GM21423 (cell line): ENCODE results near the gene CYP8B1.

Experiments
- ATAC-seq: cut with Tn5 transposase; IDR thresholded peaks from one replicate; pipeline ENCODE4 v1.9.1; 2021; ENCODE audit warnings: mild to moderate bottlenecking, moderate library complexity; ENCODE audit not compliant: unreplicated experiment

CYP8B1 gene

GRCh38 chr3:42853739-42854302 lies 21.9 kb downstream of the CYP8B1 start:
- ATAC-seq: no peak

DNA sequence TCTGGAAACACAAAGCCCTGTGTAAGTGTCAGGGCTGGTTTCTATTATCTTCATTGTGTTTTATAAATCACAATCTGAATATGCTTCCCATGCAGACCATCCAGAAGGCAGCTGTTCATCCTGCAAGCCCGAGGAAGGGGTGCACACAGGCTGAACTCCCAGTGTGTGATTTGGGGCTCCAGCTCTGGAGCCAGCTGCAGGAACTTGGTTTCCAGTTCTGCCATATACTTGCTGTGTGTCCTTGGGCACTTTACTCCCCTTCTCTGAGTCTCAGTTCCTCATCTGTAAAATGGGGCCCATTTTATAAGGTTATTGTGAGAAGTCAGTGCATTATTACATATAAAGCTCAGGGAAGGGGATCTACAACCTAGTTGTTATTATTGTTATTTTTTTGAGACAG lies 22.6 kb downstream of the CYP8B1 start:
- ATAC-seq: no peak

GRCh38 chr3:42852441-42852840 lies 23.2 kb downstream of the CYP8B1 start:
- no peak for ATAC-seq

DNA sequence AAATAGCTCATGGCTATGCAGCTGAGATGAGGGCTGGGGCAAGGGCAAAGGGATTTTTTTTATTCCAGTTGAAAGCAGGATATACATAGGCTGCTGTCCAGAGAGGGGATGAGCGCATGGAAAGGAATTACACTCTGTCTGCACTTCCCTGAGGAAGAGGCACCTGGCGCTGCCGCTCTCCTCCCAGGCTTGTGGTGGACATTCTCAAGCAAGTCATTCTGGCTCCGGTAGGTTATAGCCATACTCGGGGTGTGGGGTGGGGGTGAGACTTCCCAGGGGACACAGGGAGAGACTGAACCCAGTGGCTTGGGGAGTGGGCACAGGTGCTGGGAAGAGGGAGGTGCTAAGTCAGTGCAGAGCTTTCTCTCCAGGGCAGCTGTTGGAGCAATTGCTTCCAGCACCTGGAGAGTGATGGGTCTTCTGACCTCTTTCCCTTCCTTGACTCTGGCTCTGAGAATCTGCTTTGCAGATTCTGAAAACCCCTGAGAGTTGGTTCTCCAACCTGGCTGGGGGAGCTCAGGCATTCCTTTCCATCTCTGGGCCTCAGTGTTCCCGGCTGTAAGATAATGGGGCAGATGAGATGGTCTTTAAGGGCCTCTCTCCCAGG lies 24.3 kb downstream of the CYP8B1 start:
- ATAC-seq: no peak

DNA sequence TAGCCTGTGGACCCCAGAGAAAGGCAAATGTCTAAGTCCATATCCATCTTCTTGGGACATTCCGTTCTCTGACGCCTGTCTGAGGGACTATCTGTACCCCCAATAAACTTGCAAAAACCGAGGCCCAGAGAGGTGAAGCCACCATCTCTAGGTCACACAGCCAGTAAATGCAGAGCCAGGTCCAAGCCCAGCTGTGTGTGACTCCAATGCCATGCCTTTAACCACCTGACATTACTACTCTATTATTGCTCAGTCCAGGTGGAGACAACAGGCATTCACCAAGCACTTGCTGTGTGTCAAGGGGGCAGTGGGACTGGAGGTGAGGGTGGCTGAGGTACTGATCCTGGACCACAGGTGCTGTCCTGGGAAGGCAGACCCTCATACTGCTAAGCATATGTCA lies 25.4 kb downstream of the CYP8B1 start:
- ATAC-seq: no peak

- no peak for ATAC-seq
These were observed 26.7 kb downstream of the CYP8B1 start for GRCh38 chr3:42849017-42849416.

GRCh38 chr3:42847731-42848130 lies 27.9 kb downstream of the CYP8B1 start:
- ATAC-seq: no peak

- no peak for ATAC-seq
These were observed 28.8 kb downstream of the CYP8B1 start for GRCh38 chr3:42846685-42847522.

DNA sequence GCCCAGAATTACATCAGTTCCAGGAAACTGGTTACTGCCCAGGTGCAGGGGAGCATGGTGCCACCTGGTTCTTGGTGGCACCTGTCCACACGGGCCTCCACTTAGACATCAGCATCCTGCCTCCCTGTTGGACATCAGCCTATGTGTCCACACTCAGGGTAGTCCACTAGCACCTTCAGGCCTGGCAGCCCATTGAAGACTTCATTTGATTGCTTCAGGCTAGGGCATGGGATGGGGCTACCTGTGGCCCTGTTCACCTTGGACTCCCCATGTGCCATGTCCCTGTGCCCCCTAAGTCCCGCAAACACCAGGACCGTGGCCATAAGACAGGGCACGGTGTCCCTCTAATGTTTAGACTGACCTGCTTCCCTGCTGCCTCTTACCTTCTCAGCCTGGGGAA lies 30.9 kb downstream of the CYP8B1 start:
- no peak for ATAC-seq

DNA sequence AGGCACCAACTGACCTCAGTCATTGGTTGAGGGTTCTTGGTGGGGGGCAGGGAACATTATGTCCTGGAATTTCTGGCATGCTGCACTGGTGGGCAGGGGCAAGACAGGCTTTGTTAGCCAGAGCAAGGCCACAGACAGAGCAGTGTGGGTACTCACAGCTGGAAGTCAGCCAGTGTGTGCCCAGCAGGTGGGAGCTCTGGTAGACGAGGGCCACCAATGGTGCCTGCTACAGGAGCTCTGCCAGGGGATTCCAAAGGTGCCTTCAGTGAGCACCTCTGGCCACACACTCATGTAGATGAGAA lies 31.3 kb downstream of the CYP8B1 start:
- no peak for ATAC-seq

GRCh38 chr3:42843713-42844411 lies 31.8 kb downstream of the CYP8B1 start:
- ATAC-seq: no peak

DNA sequence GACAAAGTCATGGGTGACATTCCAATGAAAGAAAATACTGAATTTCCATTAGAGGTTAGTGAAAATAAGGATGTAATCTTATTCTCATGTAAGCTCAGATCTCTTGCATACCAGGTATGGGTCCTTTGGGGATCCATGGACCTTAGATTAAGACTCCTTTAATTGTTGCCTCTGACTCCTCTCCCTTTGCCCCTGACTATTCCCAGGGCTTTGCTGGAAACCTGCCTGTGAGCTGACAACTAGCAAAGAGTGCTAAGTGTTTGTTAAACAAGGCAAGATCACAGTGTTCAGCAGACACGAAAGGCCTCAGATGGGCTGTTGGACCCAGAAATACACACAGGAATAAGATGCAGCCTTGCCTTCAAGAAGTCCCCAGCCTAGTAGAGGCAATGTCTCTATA lies 34.3 kb downstream of the CYP8B1 start:
- no peak for ATAC-seq

GRCh38 chr3:42839616-42840015 lies 36.1 kb downstream of the CYP8B1 start:
- peak; percentile 89 for ATAC-seq

- no peak for ATAC-seq
These were observed 37.1 kb downstream of the CYP8B1 start for GRCh38 chr3:42838571-42838970.

DNA sequence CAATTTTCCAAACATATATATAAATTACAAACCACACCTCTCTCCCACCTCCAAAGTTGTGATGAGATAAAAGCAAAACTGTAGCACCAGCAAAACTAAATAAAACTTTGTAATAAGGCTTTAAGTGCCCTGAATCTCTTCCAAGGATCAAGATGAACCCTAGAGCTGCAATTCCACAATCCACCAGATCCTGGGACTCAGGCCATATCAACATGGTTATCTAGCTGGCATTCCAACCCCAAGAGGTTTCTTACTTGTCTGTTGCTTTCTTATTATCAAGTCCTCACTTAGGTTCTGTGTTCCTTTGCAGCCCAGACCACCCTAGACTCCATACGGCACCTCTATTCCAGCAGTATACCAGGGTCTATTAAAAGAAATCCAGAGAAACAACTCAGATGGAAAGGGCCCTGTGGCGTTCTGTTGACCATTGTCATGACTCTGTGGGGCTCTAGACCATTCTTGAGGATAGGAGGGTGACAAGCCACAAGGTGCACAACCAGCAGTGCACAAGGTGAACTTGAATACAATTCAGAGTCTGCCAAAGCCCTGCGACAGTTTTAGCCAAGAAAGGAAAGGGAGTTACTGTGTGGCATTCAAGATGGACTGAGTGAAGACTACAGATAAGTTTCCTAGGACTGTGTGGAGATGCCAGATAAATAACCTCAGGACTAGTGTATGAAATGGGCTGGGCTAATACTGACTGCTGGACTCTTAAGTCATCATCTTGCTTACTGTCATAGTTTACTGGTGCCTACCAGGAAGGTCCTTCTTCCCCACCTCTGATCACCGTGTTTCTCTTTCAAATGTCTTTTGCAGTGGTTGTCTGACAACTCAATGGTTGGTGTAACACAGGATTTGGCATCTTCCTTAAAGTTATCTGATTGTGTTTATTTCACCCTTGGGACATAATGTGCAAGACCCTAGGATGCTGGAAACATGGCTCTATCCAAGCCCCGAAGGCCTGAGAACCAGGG lies 39.2 kb downstream of the CYP8B1 start:
- ATAC-seq: no peak

DNA sequence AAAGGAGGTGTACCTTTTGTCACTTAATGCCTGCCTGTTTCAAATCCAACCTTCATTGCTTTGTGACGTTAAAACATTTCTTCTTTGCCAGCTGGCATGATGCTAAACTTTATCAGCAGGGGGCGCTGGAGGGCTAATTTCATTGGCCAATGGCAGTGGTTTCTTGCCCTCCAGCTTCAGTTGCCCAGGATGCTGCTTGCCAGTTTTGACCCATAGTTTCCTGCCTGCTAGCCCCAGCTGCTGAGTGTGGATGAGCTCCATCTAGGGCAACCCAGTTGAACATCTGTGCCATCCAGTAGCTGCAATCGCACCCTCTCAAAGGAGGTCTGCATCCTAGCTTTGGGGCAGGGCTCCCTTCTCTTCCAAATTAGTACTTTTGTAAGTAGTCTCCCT lies 44.4 kb downstream of the CYP8B1 start:
- ATAC-seq: peak; percentile 63

DNA sequence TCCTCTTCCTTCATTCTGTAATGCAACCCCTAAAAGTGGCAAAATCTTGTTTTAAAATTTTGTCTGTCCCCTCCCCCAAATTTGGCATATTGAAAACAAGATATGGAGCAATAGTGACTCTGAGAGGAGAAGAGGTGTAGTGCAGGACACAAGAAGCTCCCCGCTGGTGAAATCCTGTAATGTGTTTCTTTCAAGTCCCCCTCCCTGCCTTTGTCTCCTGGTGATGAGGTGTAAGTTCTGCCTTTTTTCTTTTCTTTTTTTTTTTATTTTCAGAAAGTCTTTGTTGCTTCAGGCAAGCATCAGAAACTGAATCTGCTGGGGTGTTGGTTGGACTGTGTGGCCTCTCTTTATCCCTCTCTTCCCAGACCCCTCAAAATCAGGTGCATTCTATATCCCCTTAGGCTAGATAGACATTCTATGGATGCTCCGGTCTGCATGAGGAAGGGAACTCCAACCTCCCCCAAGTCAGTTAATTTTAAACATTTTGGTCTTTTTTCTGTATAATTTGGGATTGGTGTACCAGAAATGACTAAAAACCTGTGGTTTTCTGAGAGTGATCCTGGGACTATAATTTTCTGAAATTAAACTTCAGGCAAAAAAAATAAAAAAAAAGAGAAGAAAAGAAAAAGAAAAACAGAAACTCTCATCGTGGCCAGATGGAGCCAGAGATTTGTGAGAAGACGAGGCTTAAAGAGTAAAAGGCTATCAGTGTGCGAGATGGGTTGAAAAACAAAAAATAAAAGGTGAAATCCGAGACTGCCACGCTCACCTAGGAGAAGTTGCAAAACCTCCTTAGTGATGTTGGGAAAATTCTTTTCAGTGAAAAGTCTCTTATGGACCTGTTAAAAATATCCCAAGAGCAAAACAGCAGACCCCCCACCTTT lies 45.0 kb downstream of the CYP8B1 start:
- no peak for ATAC-seq

DNA sequence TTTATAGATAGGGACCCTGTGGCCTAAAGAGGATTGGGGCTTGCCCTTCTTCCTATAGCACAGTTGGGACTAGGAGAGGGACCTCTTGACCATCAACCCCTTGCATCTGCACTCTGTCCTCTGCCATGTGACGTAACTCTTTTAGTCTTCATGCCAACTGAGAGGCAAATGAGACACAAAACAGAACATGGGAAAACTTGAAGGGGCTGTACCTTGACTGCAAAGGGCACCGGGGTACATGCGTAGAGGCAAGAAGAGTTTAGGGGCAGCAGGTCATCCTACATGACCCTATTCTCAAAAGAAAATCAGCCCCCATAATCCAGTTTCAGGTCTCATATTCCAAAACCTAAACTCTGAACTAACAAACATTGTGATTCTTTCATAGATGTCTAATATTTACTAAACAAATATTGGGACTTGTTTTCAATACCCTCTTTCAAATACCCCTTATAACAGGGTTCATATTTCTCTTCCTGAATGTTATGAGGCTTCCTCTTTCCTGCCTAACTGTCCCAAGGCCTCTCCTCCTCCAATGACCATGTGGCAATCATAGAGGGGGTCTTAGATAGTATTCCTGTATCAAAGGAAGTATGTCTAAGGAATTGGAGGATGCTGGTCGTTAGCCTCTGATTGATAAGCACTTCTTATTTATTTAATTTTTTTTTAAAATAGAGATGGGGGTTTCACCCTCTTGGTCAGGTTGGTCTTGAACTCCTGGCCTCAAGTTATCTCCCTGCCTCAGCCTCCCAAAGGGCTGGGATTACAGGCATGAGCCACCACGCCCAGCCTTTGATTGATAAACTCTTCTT lies 45.8 kb downstream of the CYP8B1 start:
- ATAC-seq: no peak

GRCh38 chr3:42829083-42829627 lies 46.5 kb downstream of the CYP8B1 start:
- no peak for ATAC-seq
